ENCODE data around the gene ZBTB7C.

ZBTB7C gene

DNA sequence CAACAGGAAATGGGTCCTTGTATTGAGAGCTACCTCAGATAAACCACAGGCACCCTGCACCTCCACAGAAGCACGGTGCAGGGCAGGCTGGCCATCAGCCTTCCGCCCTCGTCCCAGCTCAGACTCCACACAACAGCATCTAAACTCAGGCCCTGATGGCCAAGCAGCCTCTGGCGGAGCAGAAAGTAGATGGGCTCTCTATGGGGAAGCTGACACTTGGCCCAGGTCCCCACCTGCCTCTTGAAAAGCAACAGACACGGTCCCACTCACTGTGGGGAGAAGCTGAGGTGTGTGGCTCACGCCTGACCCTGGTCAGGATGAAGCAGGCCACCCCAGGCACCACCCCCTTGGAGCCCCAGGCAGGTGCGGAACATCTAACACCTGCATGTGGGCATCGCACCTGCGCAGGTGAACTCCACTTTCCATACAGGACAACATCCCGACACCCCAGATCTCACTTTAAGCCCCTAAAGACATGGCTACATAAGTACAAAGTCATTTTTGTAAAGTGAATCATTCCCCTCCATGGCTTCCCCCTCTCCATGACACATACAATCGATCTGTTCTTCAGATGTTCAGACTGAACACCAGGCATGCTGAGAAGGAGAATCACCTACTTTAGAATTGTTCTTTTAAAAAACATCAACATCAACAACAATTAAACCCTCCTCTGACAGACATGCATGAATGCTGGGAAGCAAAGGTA, 208.4 kb downstream of the ZBTB7C start:
- in situ Hi-C loops (cut with HindIII; ENCODE audit: low sequenced_read_pairs): no loop called here

DNA sequence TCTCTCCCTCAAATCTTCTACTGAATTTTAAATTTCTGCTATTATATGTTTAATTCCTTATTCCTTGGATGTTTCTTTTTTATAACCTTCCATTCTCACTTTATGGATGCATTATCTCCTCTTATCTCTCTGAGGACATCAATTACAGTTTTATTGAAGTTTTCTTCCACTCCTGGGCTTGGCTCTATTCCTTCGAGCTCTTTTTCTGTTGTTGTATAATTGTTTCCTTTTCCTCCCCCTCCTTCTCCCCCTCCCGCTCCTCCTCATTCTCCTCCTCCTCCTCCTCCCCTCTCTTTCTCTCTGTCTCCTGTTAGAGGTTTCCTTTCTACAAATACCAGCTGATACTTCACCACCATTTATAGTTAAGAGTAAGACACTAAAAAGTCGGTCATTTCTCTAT, 209.8 kb downstream of the ZBTB7C start:
- TF ChIP-seq, protein P1, sequence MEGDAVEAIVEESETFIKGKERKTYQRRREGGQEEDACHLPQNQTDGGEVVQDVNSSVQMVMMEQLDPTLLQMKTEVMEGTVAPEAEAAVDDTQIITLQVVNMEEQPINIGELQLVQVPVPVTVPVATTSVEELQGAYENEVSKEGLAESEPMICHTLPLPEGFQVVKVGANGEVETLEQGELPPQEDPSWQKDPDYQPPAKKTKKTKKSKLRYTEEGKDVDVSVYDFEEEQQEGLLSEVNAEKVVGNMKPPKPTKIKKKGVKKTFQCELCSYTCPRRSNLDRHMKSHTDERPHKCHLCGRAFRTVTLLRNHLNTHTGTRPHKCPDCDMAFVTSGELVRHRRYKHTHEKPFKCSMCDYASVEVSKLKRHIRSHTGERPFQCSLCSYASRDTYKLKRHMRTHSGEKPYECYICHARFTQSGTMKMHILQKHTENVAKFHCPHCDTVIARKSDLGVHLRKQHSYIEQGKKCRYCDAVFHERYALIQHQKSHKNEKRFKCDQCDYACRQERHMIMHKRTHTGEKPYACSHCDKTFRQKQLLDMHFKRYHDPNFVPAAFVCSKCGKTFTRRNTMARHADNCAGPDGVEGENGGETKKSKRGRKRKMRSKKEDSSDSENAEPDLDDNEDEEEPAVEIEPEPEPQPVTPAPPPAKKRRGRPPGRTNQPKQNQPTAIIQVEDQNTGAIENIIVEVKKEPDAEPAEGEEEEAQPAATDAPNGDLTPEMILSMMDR (IDR thresholded peaks at IDR 0.05; ENCODE audit: low read depth, low read length, missing control alignments): no peak
- in situ Hi-C loops (cut with HindIII; ENCODE audit: low sequenced_read_pairs): no loop called here
- no peak overlapping the region for H3K4me3 ChIP-seq (ENCODE audit: low read depth, low read length)
- no peak for DNase-seq (ENCODE audit: low read depth)

More for the DNA sequence above, 208.4 kb downstream of the ZBTB7C start:
- TF ChIP-seq, protein P1 (IDR thresholded peaks at IDR 0.05; ENCODE audit: low read depth, low read length, missing control alignments): no peak
- H3K4me3 ChIP-seq (ENCODE audit: low read depth, low read length): no peak overlapping the region
- no peak for DNase-seq (ENCODE audit: low read depth)

DNA sequence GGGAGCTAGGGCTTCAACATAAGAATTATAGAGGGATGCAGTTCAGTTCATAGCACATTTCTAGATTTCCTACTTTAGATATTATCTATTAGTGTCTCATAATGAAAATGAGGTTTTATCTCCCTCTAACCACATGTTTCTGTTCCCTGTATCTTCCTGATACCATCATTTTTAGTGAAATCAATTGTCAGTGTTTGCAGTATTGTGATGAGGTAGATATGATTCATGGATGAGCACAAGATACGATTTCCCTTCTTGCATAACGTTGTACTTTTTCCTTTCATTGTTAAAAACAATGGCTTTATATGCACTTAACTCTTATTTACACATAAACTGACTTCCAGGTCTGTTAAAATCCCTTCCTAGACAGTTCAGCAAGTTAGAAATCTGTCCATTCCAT, 211.4 kb downstream of the ZBTB7C start:
- in situ Hi-C loops (cut with HindIII; ENCODE audit: low sequenced_read_pairs): no loop called here
- TF ChIP-seq, protein P1 (IDR thresholded peaks at IDR 0.05; ENCODE audit: low read depth, low read length, missing control alignments): no peak
- H3K4me3 ChIP-seq (ENCODE audit: low read depth, low read length): no peak overlapping the region
- DNase-seq (ENCODE audit: low read depth): no peak

GRCh38 chr18:48195787-48196186, 213.4 kb downstream of the ZBTB7C start:
- in situ Hi-C loops (cut with HindIII; ENCODE audit: low sequenced_read_pairs): no loop called here
- TF ChIP-seq, protein P1 (IDR thresholded peaks at IDR 0.05; ENCODE audit: low read depth, low read length, missing control alignments): no peak
- no peak overlapping the region for H3K4me3 ChIP-seq (ENCODE audit: low read depth, low read length)
- no peak for DNase-seq (ENCODE audit: low read depth)

DNA sequence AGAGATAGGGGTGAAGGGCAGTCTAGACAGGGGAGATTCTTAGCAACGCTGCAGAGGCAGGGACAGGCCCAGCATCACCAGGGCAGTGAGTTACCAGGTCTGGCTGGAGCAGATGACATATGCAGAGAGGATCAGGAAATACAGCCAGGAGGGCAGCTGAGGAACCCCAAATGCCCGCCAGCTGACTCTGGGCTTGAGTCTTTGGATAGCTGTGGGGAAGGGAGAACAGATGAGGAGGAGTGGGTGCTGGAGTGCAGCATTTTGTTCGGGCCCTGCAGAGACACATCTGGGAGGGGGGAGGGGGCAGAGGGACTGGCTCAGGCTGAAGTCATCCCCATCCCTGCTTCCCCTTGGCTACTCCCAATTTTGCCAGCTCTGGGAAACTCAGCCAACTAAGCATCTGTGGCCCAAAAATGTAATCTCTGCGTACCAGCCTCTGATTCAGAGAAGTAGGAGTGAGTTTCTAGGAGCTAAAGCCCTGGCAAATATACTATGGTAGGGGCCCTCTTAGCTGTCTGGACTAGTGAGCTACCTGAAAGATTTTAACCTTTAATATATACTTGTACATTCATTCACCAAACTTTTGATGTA, 214.5 kb downstream of the ZBTB7C start:
- TF ChIP-seq, protein P1 (IDR thresholded peaks at IDR 0.05; ENCODE audit: low read depth, low read length, missing control alignments): no peak
- H3K4me3 ChIP-seq (ENCODE audit: low read depth, low read length): no peak overlapping the region
- in situ Hi-C loops (cut with HindIII; ENCODE audit: low sequenced_read_pairs): no loop called here
- DNase-seq (ENCODE audit: low read depth): no peak

DNA sequence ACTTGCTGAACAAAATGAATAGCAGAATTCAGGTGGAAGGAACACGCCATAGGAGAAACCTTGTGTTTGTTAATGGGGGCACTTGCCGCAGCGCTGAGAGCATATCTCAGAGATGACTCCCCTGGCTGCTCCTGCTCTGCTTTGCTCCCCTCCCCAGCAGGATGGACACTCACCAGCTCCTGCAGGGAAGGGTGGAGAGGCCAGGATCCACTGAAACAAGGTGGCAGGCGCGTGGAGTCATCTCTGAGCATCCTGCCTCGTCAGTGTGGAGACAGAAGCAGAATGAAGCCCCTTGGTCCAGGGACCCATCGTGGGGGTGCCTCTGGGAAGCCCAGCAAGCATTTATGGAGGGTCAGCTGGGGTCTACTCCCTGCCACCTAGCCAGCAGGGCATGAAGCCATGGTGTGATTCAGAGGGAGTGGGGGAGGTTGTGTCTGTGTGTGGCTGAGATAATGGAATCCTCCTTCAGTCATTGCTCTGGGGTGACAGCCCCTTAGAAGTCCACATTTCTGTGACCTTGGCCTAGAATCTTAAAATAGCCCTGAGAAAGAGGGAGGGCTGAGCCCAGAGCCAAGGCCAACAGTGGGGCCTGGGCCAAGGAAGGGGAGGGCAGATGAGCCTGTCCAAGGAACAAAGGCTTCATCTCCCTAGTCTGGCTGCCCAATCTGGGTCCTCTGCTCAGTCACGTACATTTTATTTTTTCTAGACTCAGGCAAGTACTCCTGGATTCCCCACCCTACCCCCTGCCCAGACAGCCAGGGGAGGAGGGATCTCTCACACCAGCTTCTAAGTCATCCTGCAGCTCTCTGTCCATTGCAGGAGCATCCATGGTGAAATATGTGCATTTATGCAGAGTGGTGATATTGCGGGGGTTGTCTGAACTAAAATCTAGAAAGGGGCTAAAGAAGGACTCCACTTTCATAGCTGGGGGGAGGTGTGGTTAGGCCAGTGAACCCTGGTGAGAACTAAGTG, 215.4 kb downstream of the ZBTB7C start:
- TF ChIP-seq, protein P1 (IDR thresholded peaks at IDR 0.05; ENCODE audit: low read depth, low read length, missing control alignments): no peak
- H3K4me3 ChIP-seq (ENCODE audit: low read depth, low read length): no peak overlapping the region
- no peak for DNase-seq (ENCODE audit: low read depth)
- in situ Hi-C loops (cut with HindIII; ENCODE audit: low sequenced_read_pairs): no loop called here
